ENCODE data around the gene BLNK. TPM values are rescaled to one million over a fixed set of nuclear protein-coding genes. Genes with fewer than 3 reads are reported as not detected.
"Not testable (repeated sequence)": the region's sequence is repeated elsewhere in the genome, so short reads cannot be mapped to it uniquely, and the experiment has no call there.

Gene BLNK
- total and polyA plus RNA-seq, 9 donors, result 0.65 to 6.0 (median 2.2) TPM

GRCh38 chr10:96208946-96209345 is 62.4 kb downstream of the BLNK start:
- intact Hi-C loops (cut with DNase I), result no loop called here
- no peak for TF ChIP-seq EP300 (IDR thresholded peaks at IDR 0.05)
- no peak for TF ChIP-seq POLR2A (IDR thresholded peaks at IDR 0.05)
- no peak for TF ChIP-seq CTCF (IDR thresholded peaks at IDR 0.05)

GRCh38 chr10:96208271-96208670 is 63.1 kb downstream of the BLNK start:
- TF ChIP-seq CTCF (IDR thresholded peaks at IDR 0.05) (no peak), EP300 (IDR thresholded peaks at IDR 0.05) (no peak), POLR2A (IDR thresholded peaks at IDR 0.05) (no peak)
- Histone ChIP-seq H3K4me3 (no peak overlapping the region), H3K27ac (no peak overlapping the region), H3K36me3 (no peaks in the 10 kb centered on the region), H3K27me3 (no peaks in the 10 kb centered on the region), H3K9me3 (no peaks in the 10 kb centered on the region), H3K4me1 (ENCODE audit: insufficient read depth) (no peaks in the 10 kb centered on the region)
- no peak for DNase-seq
- intact Hi-C loops (cut with DNase I), result no loop called here
- 77 to 87% (median 80%) methylated on average over 2 of the region's 2 CpGs for WGBS, 3 donors

More at GRCh38 chr10:96208946-96209345, 62.4 kb downstream of the BLNK start:
- 63 to 72% (median 65%) methylated on average over 5 of the region's 5 CpGs for WGBS, 3 donors
- Histone ChIP-seq H3K4me3 (no peak overlapping the region), H3K4me1 (ENCODE audit: insufficient read depth) (no peaks in the 10 kb centered on the region), H3K27ac (no peak overlapping the region), H3K27me3 (no peaks in the 10 kb centered on the region), H3K36me3 (no peaks in the 10 kb centered on the region), H3K9me3 (no peaks in the 10 kb centered on the region)
- no peak for DNase-seq

- TF ChIP-seq EP300 (IDR thresholded peaks at IDR 0.05) (no peak), CTCF (IDR thresholded peaks at IDR 0.05) (no peak), POLR2A (IDR thresholded peaks at IDR 0.05) (no peak)
- WGBS, 3 donors, result 90 to 96% (median 94%) methylated on average over 1 of the region's 1 CpG
- H3K27me3 ChIP-seq, result no peaks in the 10 kb centered on the region
- no peak for DNase-seq
- H3K27ac ChIP-seq, result no peak overlapping the region
- intact Hi-C loops (cut with DNase I), result no loop called here
- no peaks in the 10 kb centered on the region for H3K9me3 ChIP-seq
- no peaks in the 10 kb centered on the region for H3K4me1 ChIP-seq (ENCODE audit: insufficient read depth)
- no peaks in the 10 kb centered on the region for H3K36me3 ChIP-seq
- no peak overlapping the region for H3K4me3 ChIP-seq
These were observed 65.8 kb downstream of the BLNK start for GRCh38 chr10:96205580-96205979.

GRCh38 chr10:96201525-96201924 is 69.8 kb downstream of the BLNK start:
- no peak for TF ChIP-seq CTCF (IDR thresholded peaks at IDR 0.05)
- TF ChIP-seq POLR2A (IDR thresholded peaks at IDR 0.05), result no peak
- no peak for TF ChIP-seq EP300 (IDR thresholded peaks at IDR 0.05)
- no peaks in the 10 kb centered on the region for H3K4me1 ChIP-seq (ENCODE audit: insufficient read depth)
- no peak for DNase-seq
- no peak overlapping the region for H3K27ac ChIP-seq
- H3K36me3 ChIP-seq, result no peaks in the 10 kb centered on the region
- no peak overlapping the region for H3K4me3 ChIP-seq
- 75 to 90% (median 83%) methylated on average over 1 of the region's 1 CpG for WGBS, 3 donors
- no peaks in the 10 kb centered on the region for H3K27me3 ChIP-seq
- intact Hi-C loops (cut with DNase I), result no loop called here
- no peaks in the 10 kb centered on the region for H3K9me3 ChIP-seq

GRCh38 chr10:96189505-96189904 is 81.9 kb downstream of the BLNK start:
- intact Hi-C loops (cut with DNase I); H3K9me3 ChIP-seq; H3K36me3 ChIP-seq; H3K27ac ChIP-seq; H3K27me3 ChIP-seq; H3K4me1 ChIP-seq (ENCODE audit: insufficient read depth); H3K4me3 ChIP-seq; DNase-seq: not testable (repeated sequence)
- 70 to 80% (median 75%) methylated on average over 1 of the region's 1 CpG for WGBS, 3 donors
